Motor neuron (in vitro differentiated cells): ENCODE results near the gene C1orf35. TPM values are rescaled to one million over a fixed set of nuclear protein-coding genes. Genes with fewer than 3 reads are reported as not detected.

Experiments used
- ATAC-seq, 8 experiments: fragments of 200-7000 bp; cut with Tn5 transposase; replicated peaks in 6 of 8; 2 replicates each; pipeline ENCODE4 v1.8.0; 2021; ENCODE audit warnings: mild to moderate bottlenecking in 8 of 8, moderate library complexity in 8 of 8
- H3K27ac ChIP-seq, 2 donors: fragments of 250-450 bp; sonication (Bioruptor Pico); 2 replicates each; pipeline ENCODE4 v1.9.0; 2021; ENCODE audit warnings: antibody characterized with exemption in 2 of 2, mild to moderate bottlenecking in 2 of 2, moderate library complexity in 1 of 2
- H3K4me1 ChIP-seq, 2 donors: fragments of 250-450 bp; sonication (Bioruptor Pico); replicated peaks in 1 of 2; 2 replicates each; pipeline ENCODE4 v1.6.1; 2021; ENCODE audit warnings: antibody characterized with exemption in 2 of 2, mild to moderate bottlenecking in 2 of 2, moderate library complexity in 1 of 2
- H3K4me3 ChIP-seq, 5 donors: fragments of 250-450 bp; sonication (Bioruptor Pico); 2 replicates each; pipeline ENCODE4 v1.9.0; 2021; ENCODE audit warnings: antibody characterized with exemption in 5 of 5, mild to moderate bottlenecking in 5 of 5, moderate library complexity in 4 of 5
- WGBS, 10 experiments: fragments of 450-650 bp; shearing (Covaris generic); methylation state at CpG; one replicate each; pipeline ENCODE4 v1.0.0; 2022; 5-methylcytosine and 5-hydroxymethylcytosine counted together
- in situ Hi-C, 9 experiments: fragments of 400-800 bp; cut with MboI; loops; one replicate each; pipeline ENCODE4 v1.15.0; 2021; ENCODE audit warnings: low sequenced_read_pairs in 9 of 9, low pct_unique_long_range_greater_than_20kb in 2 of 9; ENCODE audit not compliant: unreplicated experiment in 9 of 9
- total RNA-seq, 8 experiments: library from RNA; unstranded; fragments of 300-600 nt; gene quantifications; 2 replicates each; pipeline versions ENCODE4 v1.2.3 to v1.2.4, GENCODE V29; 2022

The C1orf35 gene
- total RNA-seq, 8 experiments from 2014 or later, result 8.1 to 126 (median 19.9) TPM

- WGBS, 10 experiments, result 87 to 100% (median 93%) methylated on average over 1 to 9 of the region's 18 CpGs; no CpG with 5 or more reads in 6 of the 10 experiments
- no peak overlapping the region for H3K27ac ChIP-seq
- peaks cover 43 to 50% of the 10 kb centered on the region in 2 donors for H3K4me1 ChIP-seq
- no peak overlapping the region for H3K4me3 ChIP-seq
- in situ Hi-C loops, result no loop called here
- ATAC-seq, result no peak
Measured at GRCh38 chr1:228146417-228147150, 43.5 kb upstream of the C1orf35 start.

DNA sequence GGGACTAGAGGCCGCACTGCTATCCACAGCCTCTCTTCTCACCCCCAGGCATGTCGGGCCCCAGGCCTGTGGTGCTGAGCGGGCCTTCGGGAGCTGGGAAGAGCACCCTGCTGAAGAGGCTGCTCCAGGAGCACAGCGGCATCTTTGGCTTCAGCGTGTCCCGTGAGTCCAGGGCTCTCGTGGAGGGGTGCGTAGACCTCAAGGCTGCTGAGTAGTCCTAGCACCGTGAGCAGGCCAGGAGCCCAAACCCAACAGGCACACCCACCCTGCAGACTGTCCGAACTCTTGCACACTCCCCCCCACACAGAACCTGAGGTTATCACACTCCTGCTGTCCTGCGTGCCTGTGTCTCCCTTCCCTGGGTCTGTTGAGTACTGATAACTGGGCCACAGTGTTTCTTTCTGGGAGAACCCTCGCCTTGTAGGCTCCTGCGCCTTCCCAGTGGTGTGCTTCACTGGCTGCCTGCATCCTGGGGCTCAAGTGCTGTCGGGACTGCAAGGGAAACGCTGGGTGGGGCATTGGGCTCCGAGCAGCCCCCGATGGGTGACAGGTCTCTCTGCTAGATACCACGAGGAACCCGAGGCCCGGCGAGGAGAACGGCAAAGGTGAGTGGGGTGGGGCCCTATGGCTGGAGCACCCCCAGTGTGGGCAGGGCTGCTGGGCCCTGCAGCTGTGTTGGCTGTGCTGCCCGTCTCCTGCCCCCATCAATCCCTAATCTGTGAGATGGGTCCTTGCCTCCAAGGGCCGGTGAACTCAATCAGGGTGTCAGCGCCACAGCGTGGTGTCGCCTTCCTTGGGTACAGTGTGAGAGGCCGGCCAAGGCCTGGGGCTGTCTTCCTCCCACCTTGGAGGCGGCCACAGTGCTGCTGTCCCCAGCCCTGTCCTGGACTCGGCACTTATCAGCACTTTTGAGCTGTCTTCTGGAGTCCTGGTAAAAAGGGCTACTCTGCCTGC lies 42.6 kb upstream of the C1orf35 start:
- in situ Hi-C loops, result no loop called here
- ATAC-seq, result no peak
- WGBS, 10 experiments, result 83 to 100% (median 95%) methylated on average over 2 to 17 of the region's 31 CpGs; no CpG with 5 or more reads in 4 of the 10 experiments
- Histone ChIP-seq H3K27ac (no peak overlapping the region), H3K4me1 (peaks cover 48% of the 10 kb centered on the region in 2 donors), H3K4me3 (no peak overlapping the region)

DNA sequence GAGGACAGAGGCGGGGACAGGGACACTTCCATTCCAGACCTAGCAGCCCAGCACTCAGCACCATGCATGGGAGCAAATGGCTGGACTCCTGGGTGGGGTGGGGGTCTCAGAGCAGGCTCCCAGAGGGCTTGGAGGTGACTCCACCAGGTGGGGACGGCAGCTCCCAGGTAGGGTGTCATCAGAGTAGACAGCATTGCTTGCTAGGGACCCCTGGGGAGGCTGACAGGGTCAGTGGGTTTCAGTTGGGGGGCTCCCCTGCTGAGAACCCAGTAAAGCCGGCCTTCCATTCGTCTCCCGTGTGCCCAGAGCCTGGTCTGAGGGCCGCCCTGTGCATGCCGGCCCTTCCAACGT lies 41.8 kb upstream of the C1orf35 start:
- Histone ChIP-seq H3K27ac (no peak overlapping the region), H3K4me3 (no peak overlapping the region), H3K4me1 (peaks cover 41 to 42% of the 10 kb centered on the region in 2 donors)
- in situ Hi-C loops, result no loop called here
- ATAC-seq, result no peak
- WGBS, 10 experiments, result 82 to 96% methylated on average over 4 to 7 of the region's 8 CpGs; no CpG with 5 or more reads in 8 of the 10 experiments

DNA sequence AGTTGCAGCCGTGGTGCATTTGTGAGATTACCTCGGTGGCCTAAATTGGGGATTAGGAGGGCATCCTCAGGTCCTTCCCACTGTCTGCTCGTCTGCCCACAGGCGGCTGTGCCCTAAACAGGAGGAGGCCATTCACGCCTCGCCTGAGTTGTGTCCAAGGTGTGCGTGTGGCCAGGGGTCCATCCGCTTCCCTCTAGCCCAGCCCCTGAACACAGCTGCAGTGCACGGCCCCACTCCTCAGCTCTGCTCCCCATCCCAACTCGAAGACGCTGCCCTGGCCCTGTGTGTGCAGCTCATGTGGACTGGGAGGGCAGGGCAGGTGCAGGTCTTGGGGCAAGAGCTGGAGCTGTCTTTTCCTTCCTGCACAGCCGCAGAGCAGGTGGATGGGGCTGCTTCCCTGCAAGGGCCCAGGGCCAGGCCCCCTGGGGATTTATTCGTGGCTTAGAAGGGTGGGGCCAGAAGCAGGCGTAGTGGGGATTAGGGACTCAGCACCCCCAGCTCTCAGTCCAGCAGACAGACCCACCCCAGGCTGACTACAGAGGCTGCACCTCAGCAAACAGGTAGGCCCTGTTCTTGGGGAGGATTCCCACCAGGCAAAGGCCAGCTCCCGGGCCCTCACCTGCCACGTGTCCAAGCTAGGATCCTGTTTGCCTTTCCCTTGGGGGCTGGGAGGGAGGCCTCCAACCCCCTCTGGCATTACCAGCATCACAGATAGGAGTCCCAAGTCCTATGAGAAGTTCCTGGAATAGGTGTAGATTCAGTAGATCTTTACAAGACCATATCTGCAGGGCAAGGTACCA lies 41.3 kb upstream of the C1orf35 start:
- peaks cover 36% of the 10 kb centered on the region in 2 donors for H3K4me1 ChIP-seq
- peak overlapping the region in 1 of 5 donors; percentile 82 for H3K4me3 ChIP-seq
- ATAC-seq, result no peak
- WGBS, 10 experiments, result 74 to 100% (median 80%) methylated on average over 3 to 9 of the region's 16 CpGs; no CpG with 5 or more reads in 6 of the 10 experiments
- in situ Hi-C loops, result no loop called here
- no peak overlapping the region for H3K27ac ChIP-seq

- ATAC-seq, result no peak
- H3K27ac ChIP-seq, result no peak overlapping the region
Measured at GRCh38 chr1:228143480-228144192, 40.5 kb upstream of the C1orf35 start.

DNA sequence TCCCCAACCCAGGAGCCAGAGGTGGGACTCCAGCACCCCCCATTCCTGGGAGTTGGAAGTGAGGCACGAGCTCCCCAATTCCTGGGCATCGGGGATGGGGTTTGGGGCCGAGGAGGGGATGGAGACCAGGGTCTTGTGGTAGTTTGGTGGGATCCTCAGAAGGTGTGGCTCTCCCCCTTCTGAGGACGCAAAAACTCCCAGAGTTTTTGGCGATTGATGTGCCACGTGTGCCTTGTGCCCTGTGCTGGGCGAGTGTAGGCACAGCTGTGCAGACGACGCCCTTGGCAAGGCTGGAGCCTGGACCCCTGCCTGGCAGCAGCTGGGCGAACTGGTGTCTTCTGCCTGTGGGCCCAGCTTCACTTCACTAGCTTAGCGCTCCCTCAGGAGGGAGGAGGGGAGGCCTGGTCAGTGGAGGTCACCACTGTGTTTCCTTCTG lies 39.6 kb upstream of the C1orf35 start:
- peak overlapping the region in 3 of 5 donors; percentile 76 to 93 (median 82) for H3K4me3 ChIP-seq
- 40 to 100% (median 93%) methylated on average over 2 to 8 of the region's 11 CpGs; no CpG with 5 or more reads in 7 of the 10 experiments for WGBS, 10 experiments
- ATAC-seq, result no peak
- peaks cover 25 to 26% of the 10 kb centered on the region in 2 donors for H3K4me1 ChIP-seq
- in situ Hi-C loops, result no loop called here
- H3K27ac ChIP-seq, result no peak overlapping the region

More at GRCh38 chr1:228143480-228144192, 40.5 kb upstream of the C1orf35 start:
- in situ Hi-C loops, result no loop called here
- peak overlapping the region in 3 of 5 donors; percentile 76 to 93 (median 82) for H3K4me3 ChIP-seq
- H3K4me1 ChIP-seq, result peaks cover 28 to 29% of the 10 kb centered on the region in 2 donors
- WGBS, 10 experiments, result 76 to 93% (median 86%) methylated on average over 1 to 9 of the region's 12 CpGs; no CpG with 5 or more reads in 2 of the 10 experiments

DNA sequence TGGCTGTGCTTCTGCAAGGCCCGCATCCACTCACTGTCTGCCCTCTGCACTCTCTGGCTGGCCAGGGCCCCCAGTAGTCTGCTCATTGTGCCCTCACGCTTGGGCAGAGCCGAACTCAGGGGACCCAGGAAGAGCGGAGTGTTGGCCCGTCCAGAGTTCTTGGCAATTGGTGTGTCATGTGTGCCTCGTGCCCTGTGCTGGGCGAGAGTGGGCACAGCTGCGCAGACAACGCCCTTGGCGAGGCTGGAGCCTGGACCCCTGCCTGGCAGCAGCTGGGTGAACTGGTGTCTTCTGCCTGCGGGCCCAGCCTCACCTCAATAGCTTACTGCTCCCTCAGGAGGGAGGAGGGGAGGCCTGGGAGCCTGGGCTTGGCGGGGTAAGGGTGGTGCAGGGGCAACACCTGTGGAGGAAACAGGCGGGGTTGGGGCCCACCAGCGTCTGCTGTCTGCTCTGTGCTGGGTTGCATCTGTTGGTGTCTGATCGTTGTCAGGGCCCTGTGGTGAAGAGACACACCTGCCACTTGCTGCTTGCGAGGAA lies 39.1 kb upstream of the C1orf35 start:
- ATAC-seq, result no peak
- Histone ChIP-seq H3K27ac (no peak overlapping the region), H3K4me3 (peak overlapping the region; percentile 76 to 93 (median 82)), H3K4me1 (peaks cover 25 to 26% of the 10 kb centered on the region in 2 donors)
- WGBS, 10 experiments, result 90 to 100% (median 94%) methylated on average over 2 to 8 of the region's 16 CpGs; no CpG with 5 or more reads in 6 of the 10 experiments
- in situ Hi-C loops, result no loop called here

DNA sequence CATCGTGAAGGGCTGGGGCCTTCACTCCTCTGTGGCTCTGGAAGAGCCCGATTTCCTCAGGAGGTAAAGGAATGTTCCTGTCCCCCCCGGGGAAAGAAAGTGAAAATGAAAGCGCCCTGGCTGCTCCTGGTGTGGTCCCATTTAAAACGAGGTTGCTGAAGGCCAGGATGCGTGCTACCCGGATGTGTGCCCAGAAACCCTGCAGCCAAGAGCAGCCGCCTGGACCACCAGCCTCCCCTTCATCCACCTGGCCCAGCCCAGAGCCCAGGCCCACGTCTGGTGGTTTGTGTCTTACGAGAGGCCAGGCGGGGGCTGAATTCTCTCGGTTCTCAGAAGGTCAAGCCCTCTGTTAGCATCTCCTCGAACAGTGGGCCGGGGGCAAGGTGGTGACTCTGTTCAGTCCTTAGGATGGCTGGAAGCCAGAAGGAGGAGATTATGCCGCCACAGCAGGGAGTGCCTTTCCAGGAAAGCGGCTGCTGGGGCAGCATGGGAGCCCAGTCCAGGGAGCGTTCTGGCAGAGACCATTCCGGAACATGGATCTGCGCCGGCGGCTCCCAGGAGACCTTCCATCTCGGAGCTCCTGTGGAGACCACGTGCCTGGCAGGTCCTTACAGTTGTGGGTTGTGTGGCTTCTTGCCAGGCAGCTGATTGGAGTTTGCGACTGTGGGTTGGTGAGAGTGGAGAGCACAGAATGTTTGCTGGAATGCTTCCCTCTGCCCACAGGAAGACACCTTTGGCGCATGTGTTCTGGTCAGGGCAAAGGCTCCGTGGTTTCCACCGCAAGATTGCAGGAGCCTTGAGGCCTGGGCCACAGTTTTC lies 38.3 kb upstream of the C1orf35 start:
- peak in 3 of 8 experiments; percentile 0 to 3 (median 1) for ATAC-seq
- peaks cover 25 to 26% of the 10 kb centered on the region in 2 donors for H3K4me1 ChIP-seq
- 5 to 68% (median 40%) methylated on average over 1 to 26 of the region's 27 CpGs; no CpG with 5 or more reads in 2 of the 10 experiments for WGBS, 10 experiments
- peak overlapping the region; percentile 76 to 93 (median 82) for H3K4me3 ChIP-seq
- H3K27ac ChIP-seq, result peak overlapping the region in 1 of 2 donors; percentile 95
- in situ Hi-C loops, result no loop called here

DNA sequence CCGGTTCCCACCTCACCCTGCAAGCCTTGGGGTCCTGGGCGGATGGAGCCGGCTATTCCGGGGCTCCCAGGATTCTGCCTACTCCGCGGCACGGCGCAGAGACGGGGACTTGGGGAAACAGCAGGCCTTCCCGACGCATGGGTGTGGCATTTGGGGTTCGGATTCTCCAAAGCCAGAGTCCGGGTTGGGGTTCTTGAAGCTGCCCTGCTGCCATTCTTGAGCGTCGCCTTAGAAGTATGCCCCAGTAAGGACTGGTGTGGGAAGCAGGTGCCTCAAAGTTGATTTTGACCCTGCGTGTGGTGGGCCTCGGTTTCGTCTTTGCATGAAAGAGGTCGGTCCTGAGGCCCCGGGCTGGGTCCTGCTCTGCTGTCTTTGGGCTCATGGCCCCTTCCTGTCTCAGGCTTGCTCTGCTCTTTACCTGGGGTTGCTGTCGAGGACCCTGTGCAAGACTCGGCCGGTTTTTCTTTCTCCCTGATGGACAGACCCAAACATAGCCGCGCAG lies 37.6 kb upstream of the C1orf35 start:
- in situ Hi-C loops, result no loop called here
- 1 to 15% (median 8%) methylated on average over 2 to 14 of the region's 25 CpGs; no CpG with 5 or more reads in 3 of the 10 experiments for WGBS, 10 experiments
- H3K4me3 ChIP-seq, result peak overlapping the region; percentile 76 to 93 (median 82)
- no peak for ATAC-seq
- peak overlapping the region; percentile 85 to 95 for H3K27ac ChIP-seq
- peaks cover 25 to 26% of the 10 kb centered on the region in 2 donors for H3K4me1 ChIP-seq

DNA sequence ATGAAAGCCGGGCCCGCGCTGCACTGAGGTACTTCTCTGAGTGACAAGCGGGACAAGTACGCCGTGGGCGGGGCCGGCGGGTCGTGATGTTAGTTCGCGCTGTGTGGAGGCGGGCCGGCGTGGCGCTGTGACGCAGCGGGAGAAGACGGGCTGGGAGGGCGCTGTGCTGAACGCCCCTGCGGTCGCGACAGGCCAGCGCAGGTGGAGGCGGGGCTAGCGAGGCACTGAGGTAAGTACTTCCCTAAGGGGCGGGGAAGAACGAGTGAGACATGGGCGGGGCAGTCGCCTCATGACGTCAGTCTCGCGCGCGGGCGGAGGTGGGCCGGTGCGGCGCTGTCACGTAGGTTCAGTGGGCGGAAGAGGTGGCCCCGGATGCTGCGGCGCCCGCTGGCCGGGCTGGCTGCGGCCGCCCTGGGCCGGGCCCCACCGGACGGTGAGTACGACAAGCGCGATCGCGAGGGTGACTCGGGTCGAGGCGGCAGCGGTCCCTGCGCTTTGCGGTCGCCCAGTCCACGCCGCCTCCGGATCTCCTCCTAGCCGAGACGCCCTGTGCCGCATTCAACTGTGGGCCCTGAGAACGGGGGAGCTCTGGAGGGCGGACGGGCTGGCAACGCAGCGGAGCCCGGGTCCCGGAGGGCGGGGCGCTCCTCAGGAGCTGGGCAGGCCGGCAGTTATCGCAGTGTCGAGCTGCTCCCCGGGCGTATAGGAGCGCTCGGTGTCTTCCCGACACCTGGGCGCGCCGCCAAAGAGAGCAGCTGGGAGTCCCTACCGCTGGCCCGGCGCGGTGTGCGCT lies 37.0 kb upstream of the C1orf35 start, which contains the start of gene GUK1:
GUK1 (plus strand) TSS at position 349 of the 793 bp plus-strand sequence; CDS start at position 373, 24 bp downstream.
- WGBS, 10 experiments, result 0 to 2% (median 0%) methylated on average over 3 to 19 of the region's 95 CpGs; no CpG with 5 or more reads in 4 of the 10 experiments
- Histone ChIP-seq H3K4me3 (peak within 1 kb of the TSS; percentile 76 to 93 (median 82)), H3K4me1 (peaks cover 25 to 26% of the 10 kb centered on the region in 2 donors), H3K27ac (peak within 1 kb of the TSS; percentile 85 to 95)
- ATAC-seq, result peak; percentile 75 to 91 (median 90)
- in situ Hi-C loops, result no loop called here
